ENCODE data around the gene MAGIX.
A peak's percentile ranks its signal among the peaks of the same experiment; 100 is the strongest.

The MAGIX gene

GRCh38 chrX:49179358-49179757, 16.8 kb downstream of the MAGIX start:
- FAIRE-seq (no peak), DNase-seq (ENCODE audit: low spot score) (no peak)

DNA sequence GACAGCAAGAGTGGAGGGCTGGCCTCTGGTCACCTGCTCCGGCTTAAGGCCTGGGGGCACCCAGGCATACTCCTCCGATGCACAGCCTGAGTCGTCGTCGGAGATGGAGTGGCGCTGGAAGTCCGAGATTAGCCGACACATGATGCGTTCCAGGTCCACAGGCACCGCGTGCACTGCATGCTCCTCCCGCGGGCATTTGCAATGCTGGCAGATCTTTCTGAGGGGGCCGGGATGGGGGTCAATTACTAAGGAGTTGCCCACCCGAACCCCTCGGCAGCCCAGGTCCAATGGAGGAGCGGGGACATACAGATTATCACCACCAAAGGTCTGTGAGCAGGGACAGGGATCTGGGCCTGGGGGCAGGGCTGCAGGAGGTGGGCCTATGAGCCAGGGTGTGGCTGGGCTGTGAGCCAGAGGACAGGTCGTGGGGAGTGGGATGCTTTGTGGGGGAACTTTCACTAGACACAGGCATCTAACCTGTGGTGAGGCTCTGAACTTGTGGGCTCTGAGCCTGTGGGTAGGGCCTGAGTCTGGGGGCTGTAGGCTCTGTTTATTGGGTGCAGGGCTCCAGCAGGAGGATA, 21.2 kb downstream of the MAGIX start:
- DNase-seq (ENCODE audit: low spot score) (no peak), FAIRE-seq (no peak)

GRCh38 chrX:49184294-49185281, 22.0 kb downstream of the MAGIX start:
- no peak for FAIRE-seq
- DNase-seq (ENCODE audit: low spot score) = peak; percentile 85

DNA sequence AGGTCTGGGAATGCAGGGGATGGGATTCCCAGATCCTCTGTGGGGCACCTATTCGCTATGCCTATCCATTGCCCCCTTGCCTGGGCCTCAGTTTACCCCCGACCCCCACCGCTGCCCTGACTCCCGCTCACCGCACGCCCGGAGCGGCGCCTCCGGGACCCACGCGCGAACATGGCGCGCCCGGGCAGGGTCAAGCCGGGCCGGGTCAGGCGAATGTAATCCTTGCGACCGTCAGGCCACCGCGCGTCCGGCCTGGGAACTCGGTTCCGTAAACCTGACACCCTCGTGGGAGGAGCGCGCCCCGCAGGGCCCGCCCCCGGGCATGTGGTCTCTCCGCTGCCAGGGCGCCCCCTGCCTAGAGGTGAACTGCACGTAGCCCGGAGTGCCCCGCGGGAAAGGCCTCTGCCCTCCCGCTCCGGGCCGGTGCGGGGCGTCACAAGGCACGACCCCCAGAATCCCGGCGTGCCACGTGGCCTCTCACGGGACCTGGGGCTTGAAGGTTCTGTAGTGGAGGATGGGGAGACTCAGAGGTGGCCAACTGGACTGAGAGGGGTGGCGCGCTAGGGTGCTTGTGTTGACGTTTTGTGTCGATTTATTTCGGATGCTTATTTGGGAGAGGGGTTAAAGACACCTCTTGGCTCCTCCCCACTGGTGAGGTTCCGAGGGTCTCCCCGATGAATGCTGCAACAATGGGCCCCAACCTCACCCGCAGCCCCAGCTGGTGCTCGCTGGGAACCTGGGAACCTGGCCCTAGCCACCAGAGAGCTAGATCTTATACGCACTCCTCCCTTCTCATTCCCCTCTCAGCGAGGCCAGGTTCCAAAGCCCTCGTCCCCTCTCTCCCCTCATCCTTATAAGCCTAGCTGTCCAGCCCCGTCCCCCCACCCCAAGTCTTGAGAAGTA, 23.8 kb downstream of the MAGIX start, which contains the start of gene PRICKLE3:
Gene PRICKLE3 (minus strand): TSS at position 249 of the 903 bp plus-strand sequence. CDS start 76 bp downstream, at position 173.
- no peak for FAIRE-seq
- DNase-seq (ENCODE audit: low spot score) = peak; percentile 79

DNA sequence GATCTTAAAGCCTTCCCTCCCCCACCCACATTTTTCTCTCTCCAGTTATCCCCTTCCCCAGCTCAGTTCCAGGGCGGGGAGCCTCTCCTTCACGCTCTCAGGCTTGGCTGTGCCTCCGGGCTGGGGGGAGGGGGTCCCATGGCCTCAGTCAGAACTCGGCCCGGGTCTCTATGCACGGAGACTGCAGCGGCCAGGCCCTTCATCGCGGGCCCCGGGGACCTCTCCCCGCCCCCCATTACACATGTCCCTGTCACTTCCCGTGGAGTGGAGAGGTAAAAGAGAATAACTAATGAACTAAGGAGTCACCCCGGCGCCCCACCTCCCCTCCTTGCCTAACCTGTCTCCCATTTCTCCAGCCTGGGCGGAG, 24.5 kb downstream of the MAGIX start:
- FAIRE-seq (no peak), DNase-seq (ENCODE audit: low spot score) (no peak)

DNA sequence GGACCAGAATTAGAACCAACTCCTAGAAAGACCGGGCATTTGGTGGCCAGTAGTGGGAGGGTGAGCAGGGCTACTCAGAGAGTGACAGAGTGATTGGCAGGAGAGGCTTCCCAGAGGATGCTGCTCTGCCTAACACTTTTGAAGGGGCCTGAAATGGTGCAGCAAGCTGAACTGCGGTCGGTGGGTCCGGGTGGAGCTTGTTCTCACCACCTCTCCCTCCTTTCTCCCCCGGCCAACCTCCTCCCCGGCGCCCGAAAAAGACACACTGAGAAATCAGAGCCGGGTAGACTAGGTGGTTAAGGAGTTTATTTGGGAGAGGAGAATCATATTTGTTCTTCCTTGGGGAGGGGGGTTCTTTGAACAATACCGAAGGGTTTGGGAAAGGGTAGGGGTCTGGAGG, 25.0 kb downstream of the MAGIX start:
- FAIRE-seq = no peak

DNA sequence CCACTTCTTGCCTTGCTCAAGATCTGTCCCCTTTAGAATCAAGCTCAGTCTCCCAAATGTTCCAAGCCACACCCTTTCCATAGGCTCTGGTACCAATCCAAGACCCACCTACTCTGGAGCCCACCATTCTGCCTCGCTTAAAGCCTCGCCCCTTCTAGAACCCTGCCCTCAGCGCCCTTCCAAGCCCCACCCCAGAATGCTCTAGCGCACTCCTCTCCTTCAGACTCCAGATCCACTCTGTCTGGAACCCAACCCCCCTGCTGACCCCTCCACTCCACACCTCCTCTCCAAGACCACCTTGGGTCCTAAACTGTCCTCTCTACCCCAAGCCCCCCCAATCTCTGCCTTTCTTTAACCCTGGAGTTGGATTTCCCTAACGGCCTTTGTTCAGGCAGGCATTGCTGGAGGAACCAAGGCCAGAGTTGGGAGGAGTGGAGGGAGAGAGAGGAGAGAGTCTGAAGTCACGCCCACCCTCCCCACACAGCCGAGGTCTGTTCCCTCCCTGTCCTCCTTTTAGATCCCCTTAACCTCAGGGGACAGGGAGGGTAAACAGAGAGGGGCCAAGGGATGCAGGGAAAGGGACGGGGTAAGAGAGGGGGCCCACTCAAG, 26.0 kb downstream of the MAGIX start:
- no peak for DNase-seq (ENCODE audit: low spot score)
- no peak for FAIRE-seq

More for the DNA sequence above, 25.0 kb downstream of the MAGIX start:
- no peak for DNase-seq (ENCODE audit: low spot score)

DNA sequence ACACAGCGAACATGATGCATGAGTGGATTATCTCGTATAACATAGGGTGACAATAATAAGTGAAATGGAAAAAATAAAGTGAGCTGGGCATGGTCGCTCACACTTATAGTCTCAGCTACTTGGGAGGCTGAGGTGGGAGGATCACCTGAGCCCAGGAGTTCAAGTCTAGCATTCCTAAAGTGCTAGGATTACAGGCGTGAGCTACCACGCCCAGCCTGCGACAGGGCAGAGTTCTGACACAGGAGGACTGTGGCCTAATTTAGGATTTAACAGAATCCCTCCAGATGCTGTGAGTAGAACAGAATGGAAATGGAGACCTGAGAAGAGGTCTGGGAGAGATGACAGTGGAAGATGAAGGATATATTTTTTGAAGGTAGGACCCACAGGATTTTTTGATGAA, 27.0 kb downstream of the MAGIX start:
- no peak for DNase-seq (ENCODE audit: low spot score)
- FAIRE-seq = no peak

DNA sequence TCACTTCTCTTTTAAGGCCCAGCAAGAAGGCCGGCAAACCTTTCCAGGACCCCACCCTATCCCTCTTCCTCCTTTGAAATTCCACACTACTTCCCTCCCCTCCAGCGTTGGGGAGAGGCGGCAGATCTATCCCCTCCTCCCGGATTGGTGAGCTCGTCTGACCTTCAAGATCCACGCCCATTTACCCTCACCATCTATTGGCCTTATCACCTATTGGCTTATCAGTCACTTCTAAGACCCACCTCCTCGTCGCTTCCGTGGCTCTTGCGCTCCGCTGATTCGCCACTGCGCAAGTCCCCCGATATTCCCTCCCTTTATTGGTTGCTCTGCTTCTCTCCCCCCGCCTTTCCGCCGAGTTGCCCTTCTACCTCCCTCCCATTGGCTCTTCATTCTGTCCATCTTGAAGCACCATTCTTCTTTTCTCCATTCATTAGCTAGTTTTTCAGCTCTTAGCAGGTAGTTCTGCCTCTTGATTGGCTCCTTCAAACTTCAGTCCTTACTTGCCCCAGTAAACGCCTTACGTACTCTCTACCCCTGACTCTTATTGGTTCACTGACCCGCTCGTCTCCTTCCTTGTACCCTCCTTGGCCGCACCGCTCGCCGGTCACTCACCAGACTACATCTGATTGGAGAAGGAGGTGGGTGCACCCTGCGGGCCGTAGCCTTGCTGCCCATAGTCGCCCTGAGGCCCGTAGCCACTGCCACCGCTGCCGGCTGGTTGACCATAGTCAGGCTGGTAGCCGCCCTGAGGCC, 28.4 kb downstream of the MAGIX start:
- peak; percentile 92 for DNase-seq (ENCODE audit: low spot score)

DNA sequence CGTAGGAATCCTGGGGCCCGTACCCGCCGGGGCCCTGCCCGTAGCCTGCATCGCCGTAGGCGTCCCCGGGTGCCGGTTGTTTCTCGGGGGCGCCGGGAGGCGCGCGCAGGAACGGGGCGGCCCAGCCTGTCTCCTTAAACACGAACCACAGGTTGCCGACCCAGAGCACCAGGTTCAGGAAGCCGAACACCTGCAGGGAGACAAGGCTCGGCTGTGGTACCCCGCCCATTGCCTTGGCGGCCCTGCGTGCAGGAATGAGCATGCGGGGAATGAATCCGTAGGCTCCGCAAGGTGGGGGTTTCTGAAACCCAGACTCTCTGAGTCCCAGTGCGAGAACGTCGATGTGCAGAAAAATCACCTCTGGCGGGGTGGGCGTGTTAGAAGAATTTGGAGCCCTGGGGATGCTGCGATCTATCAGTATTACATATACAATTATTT, 29.0 kb downstream of the MAGIX start:
- DNase-seq (ENCODE audit: low spot score) (no peak), FAIRE-seq (no peak)

More for the DNA sequence above, 28.4 kb downstream of the MAGIX start:
- FAIRE-seq = peak; percentile 13

GRCh38 chrX:49192722-49193328, 30.3 kb downstream of the MAGIX start:
- DNase-seq (ENCODE audit: low spot score) (no peak), FAIRE-seq (no peak)

DNA sequence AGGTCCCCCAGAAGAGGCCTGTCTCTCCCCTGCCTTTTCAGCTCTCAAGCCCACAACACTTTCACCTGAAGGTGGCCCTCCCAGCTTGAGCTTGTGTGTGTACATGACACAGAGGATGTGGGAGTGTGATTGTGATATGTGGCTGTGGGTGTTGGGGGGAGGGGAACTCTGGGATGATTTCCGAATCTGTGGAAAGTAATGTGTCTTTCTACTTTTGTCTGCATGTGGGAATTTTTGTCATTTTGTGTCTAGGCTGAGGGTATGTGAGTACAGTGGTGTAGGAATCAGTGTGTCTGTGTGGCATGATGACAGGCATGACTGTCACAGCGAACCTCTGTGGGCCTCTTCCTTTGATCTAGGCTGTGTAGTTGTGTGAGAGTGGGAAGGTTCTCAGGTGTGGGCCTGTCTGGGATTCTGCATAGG, 31.0 kb downstream of the MAGIX start:
- FAIRE-seq = no peak
- no peak for DNase-seq (ENCODE audit: low spot score)

DNA sequence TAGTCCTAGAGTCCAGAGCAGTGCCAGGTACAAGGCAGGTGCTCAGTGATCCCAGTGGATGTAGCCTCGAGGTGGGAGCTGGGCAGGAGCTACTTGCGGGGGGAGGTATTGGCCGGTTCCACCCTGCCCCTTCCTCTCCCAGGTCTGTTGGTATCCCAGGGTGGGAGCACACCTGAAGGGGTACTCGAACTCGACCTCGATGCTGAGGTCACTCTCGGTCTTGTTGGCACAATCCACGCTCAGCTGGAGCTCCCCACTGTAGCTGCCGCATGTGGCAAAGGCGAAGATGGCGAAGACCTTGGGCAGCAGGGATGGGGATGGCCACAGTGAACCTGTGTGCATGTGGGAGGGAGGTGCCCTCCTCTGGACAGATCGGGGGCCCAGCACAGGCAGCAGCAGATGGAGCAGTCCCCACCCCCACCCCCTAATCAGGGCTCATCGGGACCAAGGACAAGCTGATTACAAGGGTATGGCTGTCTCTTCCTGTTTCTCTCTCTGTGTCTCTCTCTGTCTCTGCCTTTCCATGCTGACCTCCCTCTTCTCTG, 35.1 kb downstream of the MAGIX start:
- FAIRE-seq (no peak), DNase-seq (ENCODE audit: low spot score) (no peak)

DNA sequence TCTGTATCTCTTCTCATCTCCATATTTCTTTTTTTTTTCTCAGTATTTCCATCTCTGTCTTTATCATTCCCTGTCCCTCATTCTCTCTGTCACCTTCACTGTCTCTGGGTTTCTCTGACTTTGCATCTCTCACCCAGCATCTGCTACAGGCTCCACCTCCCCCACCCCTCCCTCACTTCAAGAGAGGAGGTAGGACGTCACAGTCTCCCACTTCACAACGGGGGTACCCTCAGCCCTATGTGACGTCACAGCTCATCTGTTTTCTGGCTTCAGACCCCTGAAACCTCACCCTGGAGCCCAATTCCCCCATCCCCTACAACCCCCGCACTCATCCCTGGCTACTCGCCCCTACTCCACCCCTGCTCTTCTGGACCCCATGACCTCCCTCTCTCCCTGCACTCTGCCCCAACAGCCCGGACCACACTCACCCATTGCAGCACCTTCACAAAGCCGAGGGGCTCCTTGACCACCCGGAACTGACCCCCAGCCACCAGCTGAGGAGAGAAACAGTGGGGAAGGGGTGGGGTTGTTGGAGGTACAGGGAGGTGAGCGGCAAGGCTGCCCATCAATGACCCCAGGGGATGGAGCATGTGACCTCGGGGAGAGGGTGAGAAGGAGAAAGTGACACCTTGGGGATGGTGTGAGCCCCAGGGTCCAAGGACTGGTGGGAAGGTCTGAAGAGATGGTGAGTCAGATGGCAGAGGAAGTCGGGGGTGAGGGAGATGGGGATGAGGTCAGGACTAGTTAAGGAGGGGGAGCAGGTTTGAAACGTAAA, 36.2 kb downstream of the MAGIX start:
- no peak for DNase-seq (ENCODE audit: low spot score)
- no peak for FAIRE-seq

DNA sequence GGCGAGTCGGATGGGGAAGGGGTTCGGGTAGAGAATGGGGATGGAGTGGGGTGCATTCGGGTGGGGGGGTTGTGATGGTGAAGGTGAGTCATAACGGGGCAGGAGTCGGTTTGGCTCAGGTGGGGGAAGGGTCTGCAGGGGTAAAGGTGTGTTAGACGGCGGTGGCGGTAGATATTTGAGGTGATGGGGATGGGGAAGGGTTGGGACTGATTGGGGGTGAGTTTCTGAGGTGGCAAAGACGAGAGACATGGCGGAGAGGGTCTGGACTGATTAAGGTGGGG, 36.7 kb downstream of the MAGIX start:
- no peak for FAIRE-seq
- no peak for DNase-seq (ENCODE audit: low spot score)

DNA sequence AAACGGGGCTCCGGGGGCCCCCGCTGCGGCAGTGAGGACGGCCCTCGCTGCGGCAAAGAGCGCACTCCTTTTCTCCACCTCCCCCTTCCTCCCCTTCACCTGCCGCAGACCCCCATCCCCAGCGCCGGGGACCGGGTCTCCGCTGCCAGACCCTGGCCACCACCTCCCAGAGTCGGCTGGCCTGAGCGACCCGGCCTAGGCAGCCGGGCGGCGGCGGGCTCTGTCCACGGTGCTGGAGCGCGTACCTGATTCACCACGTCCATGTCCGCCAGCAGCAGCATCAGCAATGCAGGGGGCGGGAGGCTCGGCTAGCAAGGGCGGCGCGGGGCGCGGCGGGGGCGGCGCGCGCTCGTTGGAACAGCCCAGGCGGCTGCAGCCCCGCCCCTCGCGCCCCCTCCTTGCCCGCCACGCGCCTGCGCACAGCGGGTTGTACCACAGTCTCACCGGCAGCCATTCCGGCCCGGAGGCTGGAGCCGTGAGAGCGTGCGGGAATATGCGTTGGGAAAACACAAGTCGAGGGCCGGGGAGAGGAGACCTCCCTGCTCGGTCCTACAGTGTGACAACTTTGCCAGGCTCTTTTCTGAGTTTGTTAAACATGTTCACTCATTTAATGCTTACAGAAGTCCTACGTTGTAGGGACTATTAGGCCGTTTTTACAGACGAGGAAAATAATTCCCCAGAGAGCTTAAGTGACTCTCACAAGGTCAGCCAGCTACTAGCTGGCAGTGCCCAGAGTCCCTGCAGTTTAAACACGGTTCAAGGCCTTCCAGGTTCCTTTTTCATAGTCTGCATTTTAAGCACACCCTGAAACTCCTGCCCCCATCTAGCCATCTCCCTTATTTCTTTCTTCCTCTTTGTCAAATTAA, 37.6 kb downstream of the MAGIX start, which contains the start of gene SYP:
Gene SYP (minus strand): TSS at position 288 of the 866 bp plus-strand sequence. CDS start 7 bp downstream, at position 281.
- FAIRE-seq = peak; percentile 78
- peak; percentile 91 for DNase-seq (ENCODE audit: low spot score)

- FAIRE-seq (no peak), DNase-seq (ENCODE audit: low spot score) (no peak)
Measured at GRCh38 chrX:49202022-49202421, 39.5 kb downstream of the MAGIX start.

- DNase-seq (ENCODE audit: low spot score) = no peak
- FAIRE-seq = no peak
Measured at GRCh38 chrX:49203536-49203935, 41.0 kb downstream of the MAGIX start.
